HepG2 (cell line): ENCODE results near the gene NTN3. TPM values are rescaled to one million over a fixed set of nuclear protein-coding genes. Genes with fewer than 3 reads are reported as not detected.
A peak's percentile ranks its signal among the peaks of the same experiment; 100 is the strongest.

Experiments used
- HMGXB4 ChIP-seq, 2 experiments: sonication (generic) in 1 of 2; formaldehyde crosslinking in 1 of 2; IDR thresholded peaks; 2 replicates each; pipeline versions ENCODE4 v1.4.0 to v1.6.1; 2018 to 2020; ENCODE audit warnings: missing genetic modification reagents in 2 of 2, borderline replicate concordance in 1 of 2, low read depth in 1 of 2, mild to moderate bottlenecking in 1 of 2, missing biosample characterization in 1 of 2
- HOXA9 ChIP-seq: sonication (generic); formaldehyde crosslinking; IDR thresholded peaks from 2 replicates; pipeline ENCODE4 v1.8.1; 2022; ENCODE audit warnings: missing genetic modification reagents, mild to moderate bottlenecking, moderate library complexity, borderline replicate concordance
- JARID2 ChIP-seq: sonication (generic); formaldehyde crosslinking; IDR thresholded peaks from 2 replicates; pipeline ENCODE4 v1.8.1; 2023; ENCODE audit warnings: missing genetic modification reagents, inconsistent platforms; ENCODE audit not compliant: insufficient replicate concordance
- JDP2 ChIP-seq: sonication (generic); formaldehyde crosslinking; IDR thresholded peaks from 2 replicates; pipeline ENCODE4 v1.8.1; 2022; ENCODE audit warnings: missing genetic modification reagents, borderline replicate concordance
- KDM1A ChIP-seq: IDR thresholded peaks from 2 replicates; pipeline ENCODE4 v1.6.1; 2016; ENCODE audit warnings: missing compliant biosample characterization
- KLF6 ChIP-seq: IDR thresholded peaks from 2 replicates; pipeline ENCODE4 v1.8.0; 2016; ENCODE audit warnings: missing biosample characterization, missing genetic modification reagents
- MAFG ChIP-seq: sonication (generic); formaldehyde crosslinking; IDR thresholded peaks from 2 replicates; pipeline ENCODE4 v1.5.1; 2020; ENCODE audit warnings: mild to moderate bottlenecking, missing genetic modification reagents
- MXD3 ChIP-seq: IDR thresholded peaks from 2 replicates; pipeline ENCODE4 v1.6.1; 2016; ENCODE audit warnings: mild to moderate bottlenecking, missing biosample characterization, missing genetic modification reagents
- NFAT5 ChIP-seq: sonication (generic); formaldehyde crosslinking; IDR thresholded peaks from 2 replicates; pipeline ENCODE4 v1.4.0; 2020; ENCODE audit warnings: missing genetic modification reagents
- NR0B2 ChIP-seq: sonication (generic); formaldehyde crosslinking; IDR thresholded peaks from 2 replicates; pipeline ENCODE4 v1.4.0; 2020; ENCODE audit warnings: mild to moderate bottlenecking, missing genetic modification reagents
- PAX8 ChIP-seq: sonication (generic); formaldehyde crosslinking; IDR thresholded peaks from 2 replicates; pipeline ENCODE4 v1.8.0; 2022; ENCODE audit warnings: mild to moderate bottlenecking, missing genetic modification reagents, borderline replicate concordance
- SMARCE1 ChIP-seq: fragments of 450-650 bp; IDR thresholded peaks from 2 replicates; pipeline ENCODE4 v1.6.1; 2017; ENCODE audit warnings: borderline replicate concordance
- SRY ChIP-seq: sonication (generic); formaldehyde crosslinking; IDR thresholded peaks from 2 replicates; pipeline ENCODE4 v1.8.0; 2022; ENCODE audit warnings: mild to moderate bottlenecking, missing genetic modification reagents
- ZFP41 ChIP-seq: sonication (generic); formaldehyde crosslinking; IDR thresholded peaks from 2 replicates; pipeline ENCODE4 v1.4.0; 2020; ENCODE audit warnings: mild to moderate bottlenecking, missing genetic modification reagents, borderline replicate concordance
- ZFP90 ChIP-seq: sonication (generic); formaldehyde crosslinking; IDR thresholded peaks from 2 replicates; pipeline ENCODE4 v1.8.0; 2022; ENCODE audit warnings: missing genetic modification reagents, mild to moderate bottlenecking, inconsistent platforms, borderline replicate concordance
- ZNF580 ChIP-seq: IDR thresholded peaks from 2 replicates; pipeline ENCODE4 v1.6.1; 2016; ENCODE audit warnings: low read depth, borderline replicate concordance
- ZNF672 ChIP-seq: sonication (generic); formaldehyde crosslinking; IDR thresholded peaks from 2 replicates; pipeline ENCODE4 v1.8.1; 2022; ENCODE audit warnings: missing genetic modification reagents
- ZNF790 ChIP-seq: sonication (generic); formaldehyde crosslinking; IDR thresholded peaks from 2 replicates; pipeline ENCODE4 v1.8.0; 2022; ENCODE audit warnings: missing genetic modification reagents, mild to moderate bottlenecking, borderline replicate concordance
- ZNF879 ChIP-seq: sonication (generic); formaldehyde crosslinking; IDR thresholded peaks from 2 replicates; pipeline ENCODE4 v1.8.1; 2023; ENCODE audit warnings: missing genetic modification reagents
- polyA plus RNA-seq, 8 experiments: library from polyadenylated mRNA; depleted of rRNA in 3 of 8; stranded (reverse) in 7 of 8; unstranded in 1 of 8; fragments of >200 nt; fragmentation: Illumina TruSeq in 4 of 8; extraction: Trizol in 4 of 8; gene quantifications; 2 replicates each; pipeline versions ENCODE4 v1.2.1 to v1.2.3, GENCODE V29; 2011 to 2016; ENCODE audit warnings: low read depth in 4 of 8, missing spikeins in 1 of 8, mixed read lengths in 1 of 8; ENCODE audit not compliant: insufficient read depth in 1 of 8
- total RNA-seq, 5 experiments: library from RNA; depleted of rRNA; stranded (reverse); fragments of >200 nt; fragmentation: Illumina TruSeq; extraction: Trizol; gene quantifications; 2 replicates each; pipeline ENCODE4 v1.2.3, GENCODE V29; 2016; ENCODE audit warnings: low read depth in 1 of 5

NTN3 gene
- total and polyA plus RNA-seq, 2 of the 13 experiments (the other 11 are each of a cell fraction or from before 2014, with no cell fraction given), result 0.09 to 0.20 TPM

GRCh38 chr16:2520784-2521531 is 49.9 kb downstream of the NTN3 start (continued):
- TF ChIP-seq HMGXB4 (CRISPR knock-in tag; IDR thresholded peaks at IDR 0.05; ENCODE audit: borderline replicate concordance in 1 of 2, low read depth in 1 of 2) (peak; percentile 43; a peak in 2 of 4 replicates), JARID2 (CRISPR knock-in tag) (no peak), SRY (no peak), HOXA9 (no peak), NFAT5 (CRISPR knock-in tag) (no peak), ZNF580 (CRISPR knock-in tag) (no peak), PAX8 (CRISPR knock-in tag) (no peak), ZFP41 (no peak), MAFG (CRISPR knock-in tag) (peak; percentile 46; the same call in 1 of the 2 replicates), KLF6 (CRISPR knock-in tag) (no peak), NR0B2 (CRISPR knock-in tag) (no peak), ZNF879 (no peak), JDP2 (no peak), ZNF672 (CRISPR knock-in tag) (no peak), ZNF790 (CRISPR knock-in tag) (no peak), SMARCE1 (no peak), ZFP90 (no peak), KDM1A (CRISPR knock-in tag) (no peak), MXD3 (0 out of 2 replicates have a peak, but pooled peaks have one; percentile 5)
